Smooth muscle cell (in vitro differentiated cells): ENCODE results near the gene CDHR1. TPM values are rescaled to one million over a fixed set of nuclear protein-coding genes. Genes with fewer than 3 reads are reported as not detected.
A peak's percentile ranks its signal among the peaks of the same experiment; 100 is the strongest.

Experiments
- DNase-seq: peaks from one replicate; lab custom pipeline; 2025; ENCODE audit not compliant: unreplicated experiment; lab: John Stamatoyannopoulos, UW
- H2AFZ ChIP-seq: fragments of 200-600 bp; sonication (generic); 2 replicates; pipeline ENCODE4 v1.6.0; 2016; ENCODE audit warnings: antibody characterized with exemption, low read depth, mild to moderate bottlenecking
- H3F3A ChIP-seq: fragments of 200-600 bp; sonication (generic); 2 replicates; pipeline ENCODE4 v1.6.0; 2017; ENCODE audit warnings: antibody characterized with exemption, low read depth
- H3K27ac ChIP-seq: fragments of 200-600 bp; sonication (generic); 2 replicates; pipeline ENCODE4 v1.5.1; 2016; ENCODE audit warnings: low read depth, mild to moderate bottlenecking
- H3K27me3 ChIP-seq: fragments of 200-600 bp; sonication (generic); 2 replicates; pipeline ENCODE4 v1.6.1; 2016; ENCODE audit warnings: low read depth, mild to moderate bottlenecking
- H3K36me3 ChIP-seq: fragments of 200-600 bp; sonication (generic); 2 replicates; pipeline ENCODE4 v1.5.1; 2016; ENCODE audit warnings: low read depth
- H3K4me1 ChIP-seq: fragments of 200-600 bp; sonication (generic); 2 replicates; pipeline ENCODE4 v1.5.1; 2016; ENCODE audit warnings: low read depth
- H3K4me2 ChIP-seq: fragments of 200-600 bp; sonication (generic); 2 replicates; pipeline ENCODE4 v1.6.0; 2016; ENCODE audit warnings: mild to moderate bottlenecking
- H3K4me3 ChIP-seq: fragments of 200-600 bp; sonication (generic); 2 replicates; pipeline ENCODE4 v1.5.1; 2016; ENCODE audit warnings: mild to moderate bottlenecking
- H3K79me2 ChIP-seq: fragments of 200-600 bp; sonication (generic); 2 replicates; pipeline ENCODE4 v1.6.0; 2016; ENCODE audit warnings: low read depth, mild to moderate bottlenecking
- H3K9ac ChIP-seq: fragments of 200-600 bp; sonication (generic); 2 replicates; pipeline ENCODE4 v1.6.0; 2016; ENCODE audit warnings: low read depth
- H3K9me3 ChIP-seq: fragments of 200-600 bp; sonication (generic); replicated peaks from 2 replicates; pipeline ENCODE4 v1.5.1; 2016; ENCODE audit warnings: low read depth
- H4K20me1 ChIP-seq: fragments of 200-600 bp; sonication (generic); 2 replicates; pipeline ENCODE4 v1.6.0; 2016; ENCODE audit warnings: low read depth
- CTCF ChIP-seq: fragments of 200-600 bp; sonication (generic); IDR thresholded peaks from 2 replicates; pipeline ENCODE4 v1.5.1; 2017; ENCODE audit warnings: borderline replicate concordance, mild to moderate bottlenecking, antibody characterized with exemption; ENCODE audit not compliant: insufficient read depth, poor library complexity, severe bottlenecking
- WGBS: methylation state at CpG from one replicate; pipeline ENCODE4 v1.1.7; 2016; ENCODE audit warnings: low lambda C conversion rate; 5-methylcytosine and 5-hydroxymethylcytosine counted together
- polyA plus RNA-seq: library from polyadenylated mRNA; unstranded; fragments of >200 nt; fragmentation: Nextera tagmentation; extraction: Ambion mirVana; gene quantifications from 2 replicates; pipeline ENCODE4 v1.2.1, GENCODE V29; 2016
- total RNA-seq: library from RNA; depleted of rRNA; stranded (reverse); fragments of >200 nt; gene quantifications from 2 replicates; pipeline ENCODE4 v1.2.3, GENCODE V29; 2014

CDHR1 gene
- total and polyA plus RNA-seq, 2 experiments from 2014 or later = 0.67 to 1.2 TPM

GRCh38 chr10:84204122-84204521, 9.8 kb downstream of the CDHR1 start:
- Histone ChIP-seq H2AFZ (no peak overlapping the region), H3K9ac (no peak overlapping the region), H3K4me1 (no peaks in the 10 kb centered on the region), H3F3A (no peaks in the 10 kb centered on the region), H3K36me3 (no peaks in the 10 kb centered on the region), H3K27ac (no peak overlapping the region), H3K9me3 (no peaks in the 10 kb centered on the region), H3K27me3 (no peaks in the 10 kb centered on the region), H4K20me1 (no peaks in the 10 kb centered on the region), H3K4me2 (no peak overlapping the region), H3K79me2 (no peaks in the 10 kb centered on the region), H3K4me3 (no peak overlapping the region)
- WGBS = 76% methylated on average over 4 of the region's 4 CpGs
- TF ChIP-seq CTCF = peak; percentile 17
- no peak for DNase-seq

- Histone ChIP-seq H3K9me3 (no peaks in the 10 kb centered on the region), H3K27ac (no peak overlapping the region), H4K20me1 (no peaks in the 10 kb centered on the region), H3K9ac (no peak overlapping the region), H3F3A (no peaks in the 10 kb centered on the region), H3K4me2 (no peak overlapping the region), H3K79me2 (no peaks in the 10 kb centered on the region), H2AFZ (no peak overlapping the region), H3K4me1 (no peaks in the 10 kb centered on the region), H3K36me3 (no peaks in the 10 kb centered on the region), H3K27me3 (no peaks in the 10 kb centered on the region), H3K4me3 (no peak overlapping the region)
- TF ChIP-seq CTCF = no peak
- no peak for DNase-seq
- WGBS = 92% methylated on average over 4 of the region's 4 CpGs
Measured at GRCh38 chr10:84204610-84205009, 10.3 kb downstream of the CDHR1 start.

GRCh38 chr10:84205049-84205852, 10.9 kb downstream of the CDHR1 start:
- H4K20me1 ChIP-seq = no peaks in the 10 kb centered on the region
- WGBS = 46% methylated on average over 7 of the region's 8 CpGs

More at GRCh38 chr10:84205049-84205852, 10.9 kb downstream of the CDHR1 start:
- no peaks in the 10 kb centered on the region for H3K4me1 ChIP-seq
- peak; percentile 74 for TF ChIP-seq CTCF
- H3K27ac ChIP-seq = no peak overlapping the region
- H3K79me2 ChIP-seq = no peaks in the 10 kb centered on the region
- no peak overlapping the region for H3K4me3 ChIP-seq
- H3K9ac ChIP-seq = no peak overlapping the region
- H3K36me3 ChIP-seq = no peaks in the 10 kb centered on the region
- no peaks in the 10 kb centered on the region for H3F3A ChIP-seq
- no peak overlapping the region for H2AFZ ChIP-seq
- H3K4me2 ChIP-seq = no peak overlapping the region
- no peaks in the 10 kb centered on the region for H3K9me3 ChIP-seq
- no peaks in the 10 kb centered on the region for H3K27me3 ChIP-seq
- peak; percentile 4 for DNase-seq
